H9 (cell line): ENCODE measurements around the gene BOLA2B. TPM values are rescaled to one million over a fixed set of nuclear protein-coding genes. Genes with fewer than 3 reads are reported as not detected.

Experiments used
- DNase-seq: peaks from one replicate; pipeline ENCODE4 v3.0.0-alpha.2; 2017
- H2AFZ ChIP-seq: one replicate; pipeline ENCODE4 v1.6.1; 2013; ENCODE audit warnings: mild to moderate bottlenecking, low read length, control low read depth, moderate library complexity
- H2AK5ac ChIP-seq: 2 replicates; pipeline ENCODE4 v1.6.1; 2013; ENCODE audit warnings: low read length, control low read depth, mixed read lengths; ENCODE audit not compliant: insufficient read length
- H2BK120ac ChIP-seq: one replicate; pipeline ENCODE4 v1.6.1; 2013; ENCODE audit warnings: low read depth, mild to moderate bottlenecking, low read length, control low read depth, inconsistent platforms; ENCODE audit not compliant: poor library complexity, severe bottlenecking
- H2BK12ac ChIP-seq: 2 replicates; pipeline ENCODE4 v1.6.1; 2013; ENCODE audit warnings: low read length, control low read depth, mixed read lengths, low read depth; ENCODE audit not compliant: insufficient read length
- H2BK15ac ChIP-seq: 2 replicates; pipeline ENCODE4 v1.6.1; 2013; ENCODE audit warnings: low read depth, low read length, control low read depth
- H2BK20ac ChIP-seq: one replicate; pipeline ENCODE4 v1.6.1; 2013; ENCODE audit warnings: low read depth, mild to moderate bottlenecking, low read length, control low read depth, inconsistent platforms; ENCODE audit not compliant: poor library complexity, severe bottlenecking
- H2BK5ac ChIP-seq: 2 replicates; pipeline ENCODE4 v1.6.1; 2013; ENCODE audit warnings: low read length, control low read depth, mixed read lengths; ENCODE audit not compliant: insufficient read length
- H3K14ac ChIP-seq: 2 replicates; pipeline ENCODE4 v1.6.1; 2013; ENCODE audit warnings: low read length, control low read depth; ENCODE audit not compliant: insufficient read depth
- H3K18ac ChIP-seq: 2 replicates; pipeline ENCODE4 v1.6.1; 2013; ENCODE audit warnings: low read depth, mild to moderate bottlenecking, mixed read lengths, low read length, control low read depth; ENCODE audit not compliant: insufficient read length
- H3K23ac ChIP-seq: 2 replicates; pipeline ENCODE4 v1.6.1; 2013; ENCODE audit warnings: low read length, control low read depth, mixed read lengths, low read depth; ENCODE audit not compliant: insufficient read length
- H3K23me2 ChIP-seq: 2 replicates; pipeline ENCODE4 v1.6.1; 2013; ENCODE audit warnings: low read depth, mild to moderate bottlenecking, mixed read lengths, low read length, control low read depth; ENCODE audit not compliant: insufficient read length, poor library complexity, severe bottlenecking
- H3K27ac ChIP-seq: 2 replicates; pipeline ENCODE4 v1.5.1; 2013; ENCODE audit warnings: low read length, control low read depth, mixed read lengths, low read depth; ENCODE audit not compliant: insufficient read length
- H3K27me3 ChIP-seq: 2 replicates; pipeline ENCODE4 v1.6.1; 2013; ENCODE audit warnings: low read length, control low read depth, inconsistent platforms; ENCODE audit not compliant: insufficient read depth
- H3K4ac ChIP-seq: 2 replicates; pipeline ENCODE4 v1.6.1; 2013; ENCODE audit warnings: low read depth, mild to moderate bottlenecking, control low read depth, inconsistent platforms, low read length, moderate library complexity
- H3K4me1 ChIP-seq: 2 replicates; pipeline ENCODE4 v1.6.1; 2013; ENCODE audit warnings: low read length, control low read depth, inconsistent platforms; ENCODE audit not compliant: insufficient read depth
- H3K4me2 ChIP-seq: 2 replicates; pipeline ENCODE4 v1.6.1; 2013; ENCODE audit warnings: low read length, control low read depth, mixed read lengths; ENCODE audit not compliant: insufficient read length, insufficient read depth
- H3K56ac ChIP-seq: 2 replicates; pipeline ENCODE4 v1.6.1; 2013; ENCODE audit warnings: low read depth, mild to moderate bottlenecking, mixed read lengths, low read length, control low read depth; ENCODE audit not compliant: insufficient read length
- H3K79me1 ChIP-seq: 2 replicates; pipeline ENCODE4 v1.6.1; 2013; ENCODE audit warnings: low read depth, mild to moderate bottlenecking, moderate library complexity, low read length, control low read depth, inconsistent platforms; ENCODE audit not compliant: insufficient read depth, poor library complexity, severe bottlenecking
- H3K79me2 ChIP-seq: 2 replicates; pipeline ENCODE4 v1.6.1; 2013; ENCODE audit warnings: low read length, control low read depth, inconsistent platforms; ENCODE audit not compliant: insufficient read depth
- H3K9ac ChIP-seq: 2 replicates; pipeline ENCODE4 v1.6.1; 2013; ENCODE audit warnings: low read length, control low read depth, mixed read lengths; ENCODE audit not compliant: insufficient read length; ENCODE audit errors: extremely low read depth
- H3K9me3 ChIP-seq: one replicate; pipeline ENCODE4 v1.6.1; 2013; ENCODE audit warnings: low read depth, low read length, inconsistent platforms; ENCODE audit not compliant: control insufficient read depth
- H3T11ph ChIP-seq: one replicate; pipeline ENCODE4 v1.6.1; 2013; ENCODE audit warnings: mild to moderate bottlenecking, low read length, control low read depth, inconsistent platforms
- H4K20me1 ChIP-seq: one replicate; pipeline ENCODE4 v1.6.1; 2013; ENCODE audit not compliant: control insufficient read depth, insufficient read length, insufficient read depth
- H4K5ac ChIP-seq: 2 replicates; pipeline ENCODE4 v1.6.1; 2013; ENCODE audit warnings: low read depth, mild to moderate bottlenecking, mixed read lengths, low read length, control low read depth; ENCODE audit not compliant: insufficient read length
- H4K8ac ChIP-seq: replicated peaks from 2 replicates; pipeline ENCODE4 v1.6.1; 2013; ENCODE audit warnings: low read length, control low read depth, mixed read lengths, low read depth; ENCODE audit not compliant: insufficient read length
- H4K91ac ChIP-seq: 2 replicates; pipeline ENCODE4 v1.6.1; 2013; ENCODE audit warnings: low read depth, mild to moderate bottlenecking, moderate library complexity, mixed read lengths, low read length, control low read depth; ENCODE audit not compliant: insufficient read length
- H3K27ac Mint-ChIP-seq, 3 experiments: 2 replicates in 2 of 3; 3 replicates in 1 of 3; pipeline ENCODE4 v1.8.0; 2020 to 2021; ENCODE audit warnings: mixed read lengths in 3 of 3, mild to moderate bottlenecking in 1 of 3, moderate library complexity in 1 of 3
- H3K27me3 Mint-ChIP-seq: 2 replicates; pipeline ENCODE4 v1.8.0; 2021; ENCODE audit warnings: low read depth, mild to moderate bottlenecking, moderate library complexity, mixed read lengths
- H3K36me3 Mint-ChIP-seq, 3 experiments: 2 replicates in 2 of 3; 3 replicates in 1 of 3; pipeline ENCODE4 v1.8.0; 2020 to 2021; ENCODE audit warnings: low read depth in 3 of 3, mixed read lengths in 3 of 3; ENCODE audit not compliant: insufficient read depth in 1 of 3
- H3K4me1 Mint-ChIP-seq, 2 experiments: 2 replicates each; pipeline ENCODE4 v1.8.0; 2020; ENCODE audit warnings: mixed read lengths in 2 of 2
- H3K4me3 Mint-ChIP-seq, 2 experiments: 2 replicates in 1 of 2; 3 replicates in 1 of 2; pipeline ENCODE4 v1.8.0; 2020 to 2021; ENCODE audit warnings: mild to moderate bottlenecking in 2 of 2, mixed read lengths in 2 of 2, moderate library complexity in 1 of 2
- H3K9me3 Mint-ChIP-seq, 2 experiments: 2 replicates in 1 of 2; 3 replicates in 1 of 2; pipeline ENCODE4 v1.8.0; 2020; ENCODE audit warnings: mild to moderate bottlenecking in 2 of 2, mixed read lengths in 2 of 2, moderate library complexity in 1 of 2
- CTCF ChIP-seq: fragments of 200-600 bp; sonication (generic); conservative IDR thresholded peaks from 3 replicates; pipeline ENCODE4 v1.8.0; 2021; ENCODE audit warnings: antibody characterized with exemption, mild to moderate bottlenecking
- WGBS: extraction: QIAGEN DNeasy Blood & Tissue Kit; methylation state at CpG from one replicate; pipeline ENCODE4 v1.1.7; 2013; ENCODE audit warnings: missing lambda C conversion rate, low lambda C conversion rate, mixed read lengths; ENCODE audit not compliant: insufficient read length; ENCODE audit errors: extremely low coverage; 5-methylcytosine and 5-hydroxymethylcytosine counted together
- total RNA-seq: library from RNA; stranded (reverse); gene quantifications from 2 replicates; pipeline ENCODE4 v1.2.1, GENCODE V29; 2021

Gene BOLA2B
- total RNA-seq, 1 experiment from 2014 or later: 218 TPM

- H2BK20ac ChIP-seq: no peak overlapping the region
- H3K56ac ChIP-seq: no peak overlapping the region
- H3K4me1 Mint-ChIP-seq: no peaks in the 10 kb centered on the region
- H3K27ac ChIP-seq: no peak overlapping the region
- H3K79me2 ChIP-seq: no peaks in the 10 kb centered on the region
- DNase-seq: no peak
- H4K91ac ChIP-seq: no peak overlapping the region
- no peak overlapping the region for H4K8ac ChIP-seq
- H2BK12ac ChIP-seq: no peak overlapping the region
- H3K9me3 Mint-ChIP-seq: peaks cover 13 to 19% of the 10 kb centered on the region in 2 experiments
- H2AFZ ChIP-seq: no peak overlapping the region
- H3K23ac ChIP-seq: no peak overlapping the region
- no peak overlapping the region for H3K18ac ChIP-seq
- no peak overlapping the region for H3K4ac ChIP-seq
- H2BK15ac ChIP-seq: no peak overlapping the region
- no peak overlapping the region for H3K4me3 Mint-ChIP-seq
- no peak overlapping the region for H3K14ac ChIP-seq
- no peaks in the 10 kb centered on the region for H3K79me1 ChIP-seq
- no peak overlapping the region for H2BK5ac ChIP-seq
- H2BK120ac ChIP-seq: no peak overlapping the region
- no peaks in the 10 kb centered on the region for H3K27me3 ChIP-seq
- no peak overlapping the region for H4K5ac ChIP-seq
- no peak overlapping the region for H3T11ph ChIP-seq
- H3K4me1 ChIP-seq: no peaks in the 10 kb centered on the region
- H3K36me3 Mint-ChIP-seq: peaks cover 0 to 2% (median 0%) of the 10 kb centered on the region in 3 experiments; a peak in 2 of 7 replicates
- H3K27ac Mint-ChIP-seq: peak overlapping the region in 1 of 3 experiments; percentile 52; a peak in 1 of 7 replicates
- H3K23me2 ChIP-seq: no peaks in the 10 kb centered on the region
- H3K4me2 ChIP-seq: no peak overlapping the region
- WGBS: no CpG with 5 or more reads among the region's 9 CpGs
- H4K20me1 ChIP-seq: no peaks in the 10 kb centered on the region
- H2AK5ac ChIP-seq: no peak overlapping the region
- H3K9me3 ChIP-seq: no peaks in the 10 kb centered on the region
- no peak for TF ChIP-seq CTCF
- no peak overlapping the region for H3K9ac ChIP-seq
- H3K27me3 Mint-ChIP-seq: peaks cover 16% of the 10 kb centered on the region
These were observed 40.9 kb downstream of the BOLA2B start for GRCh38 chr16:30152517-30152916.
